GM12878 (cell line): ENCODE results near the gene KLK5. TPM values are rescaled to one million over a fixed set of nuclear protein-coding genes. Genes with fewer than 3 reads are reported as not detected.
"Not testable (repeated sequence)": the region's sequence is repeated elsewhere in the genome, so short reads cannot be mapped to it uniquely, and the experiment has no call there.

Experiments used
- ATAC-seq: fragments of 200-7000 bp; cut with Tn5 transposase; 3 replicates; pipeline ENCODE4 v1.9.1; 2020; ENCODE audit warnings: mild to moderate bottlenecking, moderate library complexity
- BruUV-seq: library from RNA; stranded (reverse); fragments of 400-500 nt; replicated peaks from 2 replicates; lab custom pipeline; 2021; lab: Mats Ljungman, UMichigan
- CTCF ChIA-PET: fragments of 300-600 bp; sonication (Branson Sonifier 250); formaldehyde crosslinking; extraction: SDS; loops from one replicate; lab custom pipeline; 2021; ENCODE audit warnings: inconsistent platforms; lab: Yijun Ruan, JAX
- POLR2A ChIA-PET: fragments of 350-600 bp; formaldehyde crosslinking; extraction: SDS; loops from one replicate; lab custom pipeline; 2021; ENCODE audit warnings: inconsistent platforms; lab: Charles Lee
- RAD21 ChIA-PET: fragments of 300-600 bp; sonication (Branson Sonifier 250); formaldehyde crosslinking; loops from one replicate; lab custom pipeline; 2023; ENCODE audit warnings: antibody characterized with exemption; ENCODE audit not compliant: unreplicated experiment; lab: Charles Lee
- SMC1A ChIA-PET: fragments of 300-600 bp; sonication (Branson Sonifier 250); formaldehyde crosslinking; loops from one replicate; lab custom pipeline; 2023; ENCODE audit not compliant: unreplicated experiment, uncharacterized antibody; lab: Charles Lee
- DNase-seq: peaks from one replicate; pipeline ENCODE4 v3.0.0-alpha.2; 2011; ENCODE audit warnings: low read depth, low spot score
- FAIRE-seq: peaks from 3 replicates; lab custom pipeline; 2011; peaks lifted over from hg19 to GRCh38; lab: Jason Lieb, UNC
- H2AFZ ChIP-seq: 2 replicates; pipeline ENCODE4 v1.6.0; 2011; ENCODE audit warnings: low read depth, low read length, control low read depth; ENCODE audit not compliant: control insufficient read depth
- H3K27ac ChIP-seq: 2 replicates; pipeline ENCODE4 v1.5.1; 2011; ENCODE audit warnings: control low read depth; ENCODE audit not compliant: control insufficient read depth, insufficient read depth
- H3K27me3 ChIP-seq, 2 experiments: replicated peaks in 1 of 2; 2 replicates each; pipeline versions ENCODE4 v1.6.0 to v1.6.1; 2011; ENCODE audit warnings: low read length in 1 of 2; ENCODE audit not compliant: control insufficient read depth in 2 of 2, insufficient read depth in 2 of 2
- H3K36me3 ChIP-seq, 2 experiments: 2 replicates each; pipeline ENCODE4 v1.5.1; 2011; ENCODE audit warnings: low read length in 1 of 2; ENCODE audit not compliant: control insufficient read depth in 2 of 2, insufficient read depth in 2 of 2
- H3K4me1 ChIP-seq: 2 replicates; pipeline ENCODE4 v1.6.1; 2011; ENCODE audit warnings: mild to moderate bottlenecking, low read length, moderate library complexity, mixed read lengths; ENCODE audit not compliant: control insufficient read depth, insufficient read depth
- H3K4me2 ChIP-seq: 2 replicates; pipeline ENCODE4 v1.6.0; 2011; ENCODE audit warnings: control low read depth; ENCODE audit not compliant: control insufficient read depth, insufficient read depth
- H3K4me3 ChIP-seq: fragments of 200-600 bp; sonication (generic); 2 replicates; pipeline ENCODE4 v1.5.1; 2016
- H3K79me2 ChIP-seq: 2 replicates; pipeline ENCODE4 v1.6.0; 2011; ENCODE audit warnings: low read length; ENCODE audit not compliant: control insufficient read depth, insufficient read depth
- H3K9ac ChIP-seq: 2 replicates; pipeline ENCODE4 v1.8.0; 2011; ENCODE audit warnings: low read length, control low read depth, mixed read lengths; ENCODE audit not compliant: control insufficient read depth, insufficient read depth
- H3K9me3 ChIP-seq: replicated peaks from 3 replicates; pipeline ENCODE4 v1.5.1; 2011; ENCODE audit warnings: mild to moderate bottlenecking, low read length; ENCODE audit not compliant: control insufficient read depth, insufficient read depth
- H4K20me1 ChIP-seq: 2 replicates; pipeline ENCODE4 v1.6.0; 2011; ENCODE audit not compliant: control insufficient read depth, insufficient read depth
- ATF2 ChIP-seq: IDR thresholded peaks from 2 replicates; pipeline ENCODE4 v1.6.1; 2012; ENCODE audit warnings: low read length, inconsistent platforms
- MAX ChIP-seq: IDR thresholded peaks from 2 replicates; pipeline ENCODE4 v1.6.1; 2012; ENCODE audit warnings: low read depth, low read length, improper control_type of control experiment
- NFIC ChIP-seq: IDR thresholded peaks from 2 replicates; pipeline ENCODE4 v1.6.1; 2012; ENCODE audit warnings: low read depth, mild to moderate bottlenecking, inconsistent platforms, low read length, moderate library complexity
- PKNOX1 ChIP-seq: fragments of 450-650 bp; IDR thresholded peaks from 2 replicates; pipeline ENCODE4 v1.6.1; 2016; ENCODE audit warnings: mild to moderate bottlenecking
- POU2F2 ChIP-seq: IDR thresholded peaks from 3 replicates; pipeline ENCODE4 v1.6.1; 2011; ENCODE audit warnings: low read depth, mild to moderate bottlenecking, low read length, borderline replicate concordance
- SMARCA5 ChIP-seq: fragments of 450-650 bp; IDR thresholded peaks from 2 replicates; pipeline ENCODE4 v1.6.1; 2017; ENCODE audit warnings: mild to moderate bottlenecking
- ZBTB33 ChIP-seq: fragments of 450-650 bp; IDR thresholded peaks from 2 replicates; pipeline ENCODE4 v1.6.1; 2017; ENCODE audit warnings: mild to moderate bottlenecking
- WGBS: methylation state at CpG from one replicate; pipeline ENCODE4 v1.1.6; 2016; ENCODE audit warnings: low lambda C conversion rate; ENCODE audit not compliant: insufficient replicate concordance, insufficient coverage; ENCODE audit errors: missing lambda C conversion rate; 5-methylcytosine and 5-hydroxymethylcytosine counted together
- in situ Hi-C: fragments of 300-500 bp; cut with MboI; formaldehyde crosslinking; loops from 9 replicates; pipeline ENCODE4 v1.14.3; 2018; ENCODE audit warnings: mixed read lengths
- intact Hi-C: fragments of 100-400 bp; cut with micrococcal nuclease; formaldehyde crosslinking; loops from one replicate; pipeline ENCODE4 v1.14.2; 2022; ENCODE audit not compliant: unreplicated experiment
- polyA plus RNA-seq, 11 experiments: library from polyadenylated mRNA; depleted of rRNA in 4 of 11; unstranded in 6 of 11; stranded (reverse) in 5 of 11; fragments of >200 nt; fragmentation: Nextera tagmentation in 4 of 11; fragmentation: Illumina TruSeq in 1 of 11; extraction: Ambion mirVana in 4 of 11; extraction: Trizol in 1 of 11; gene quantifications; 1 replicate in 1 of 11; 2 replicates in 10 of 11; pipeline versions ENCODE4 v1.2.1 to v1.2.3, GENCODE V29; 2011 to 2016; ENCODE audit warnings: inconsistent platforms in 2 of 11, missing spikeins in 2 of 11, low read depth in 1 of 11
- total RNA-seq, 4 experiments: library from RNA; depleted of rRNA in 3 of 4; stranded (reverse); fragments of >200 nt in 3 of 4; fragmentation: Illumina TruSeq in 1 of 4; extraction: Trizol in 1 of 4; gene quantifications; 2 replicates each; pipeline versions ENCODE4 v1.2.1 to v1.2.3, GENCODE V29; 2013 to 2021

Gene KLK5
- total and polyA plus RNA-seq, 10 of the 15 experiments (the other 5 are each of a cell fraction or from before 2014, with no cell fraction given) = 0.16 TPM; not detected in 9

- Histone ChIP-seq H2AFZ (peak overlapping the region; percentile 13; the same call in 1 of the 2 replicates), H3K4me2 (peak overlapping the region; percentile 36; the same call in 1 of the 2 replicates), H3K27ac (peak overlapping the region; percentile 76), H3K4me1 (peaks cover 29% of the 10 kb centered on the region)
- FAIRE-seq, H3K79me2 ChIP-seq, DNase-seq, H3K9ac ChIP-seq, H3K4me3 ChIP-seq, H3K27me3 ChIP-seq, H4K20me1 ChIP-seq, ATAC-seq, H3K36me3 ChIP-seq, H3K9me3 ChIP-seq: not testable (repeated sequence)
- ChIA-PET CTCF (interaction anchor here (1.1 to 4.0 kb wide), 6 partner anchors 10 to 77 kb away, joined by 3 to 33 read pairs (median 10); no protein-coding TSS in a partner anchor), POLR2A (interaction anchor here (0.5 to 1.6 kb wide), 2 partner anchors 76 to 567 kb away, joined by 3 to 13 read pairs; partner anchors contain the start of gene KCNC3), RAD21 (interaction anchor here (0.7 to 3.8 kb wide), 5 partner anchors 8 to 538 kb away, joined by 3 to 11 read pairs (median 4); no protein-coding TSS in a partner anchor), SMC1A (interaction anchor here (0.9 to 4.7 kb wide), 5 partner anchors 20 to 76 kb away, joined by 3 to 28 read pairs (median 4); partner anchors contain the start of gene KLK15)
- TSS peak; percentile 100 for BruUV-seq
- 63% methylated on average over 9 of the region's 9 CpGs for WGBS
- TF ChIP-seq SMARCA5 = 0 out of 2 replicates have a peak, but pooled peaks have one; percentile 23
- intact Hi-C loops (loop anchor here (2.0 to 10.0 kb wide), 4 partner anchors 59 to 541 kb away; no protein-coding TSS in a partner anchor), in situ Hi-C loops (loop anchor here (10.0 kb wide), 1 partner anchor 541 kb away; no protein-coding TSS in a partner anchor)
Measured at GRCh38 chr19:50896089-50896590, 56.7 kb downstream of the KLK5 start.

- SMC1A ChIA-PET = interaction anchor here (0.9 to 1.7 kb wide), 3 partner anchors 19 to 79 kb away, joined by 4 to 6 read pairs (median 4); no protein-coding TSS in a partner anchor
- FAIRE-seq = no peak
- Histone ChIP-seq H4K20me1 (no peaks in the 10 kb centered on the region), H3K9ac (no peak overlapping the region), H3K4me2 (no peak overlapping the region), H3K4me1 (peaks cover 37% of the 10 kb centered on the region), H3K27me3 (no peaks in the 10 kb centered on the region), H3K9me3 (peaks cover 6% of the 10 kb centered on the region; the same call in 1 of the 3 replicates), H3K4me3 (no peak overlapping the region), H3K36me3 (no peaks in the 10 kb centered on the region), H3K27ac (no peak overlapping the region), H3K79me2 (no peaks in the 10 kb centered on the region), H2AFZ (no peak overlapping the region)
- WGBS = 60% methylated on average over 10 of the region's 10 CpGs
- intact Hi-C loops = loop anchor here (5.0 to 10.0 kb wide), 2 partner anchors 57 to 540 kb away; no protein-coding TSS in a partner anchor
- RAD21 ChIA-PET = interaction anchor here (1.3 to 2.0 kb wide), 3 partner anchors 26 to 74 kb away, joined by 3 to 8 read pairs (median 5); no protein-coding TSS in a partner anchor
- no peak for DNase-seq
- no peak for ATAC-seq
- no TSS peak for BruUV-seq
- POLR2A ChIA-PET = interaction anchor here (0.7 to 1.0 kb wide), 2 partner anchors 9 kb away, joined by 4 to 5 read pairs; no protein-coding TSS in a partner anchor
- in situ Hi-C loops = loop anchor here (10.0 kb wide), 1 partner anchor 540 kb away; no protein-coding TSS in a partner anchor
- CTCF ChIA-PET = interaction anchor here (1.3 to 1.6 kb wide), 2 partner anchors 11 to 75 kb away, joined by 5 to 9 read pairs; no protein-coding TSS in a partner anchor
- TF ChIP-seq ZBTB33 (0 out of 2 replicates have a peak, but pooled peaks have one; percentile 50), MAX (no peak), POU2F2 (no peak), ATF2 (no peak), NFIC (no peak), PKNOX1 (no peak)
Measured at GRCh38 chr19:50894478-50895356, 58.1 kb downstream of the KLK5 start.
